ENCODE measurements around the gene ZBTB21. TPM values are rescaled to one million over a fixed set of nuclear protein-coding genes. Genes with fewer than 3 reads are reported as not detected.
"Not testable (repeated sequence)": the region's sequence is repeated elsewhere in the genome, so short reads cannot be mapped to it uniquely, and the experiment has no call there.

The ZBTB21 gene
- total and polyA plus RNA-seq, 2 donors = 5.4 to 7.9 TPM

DNA sequence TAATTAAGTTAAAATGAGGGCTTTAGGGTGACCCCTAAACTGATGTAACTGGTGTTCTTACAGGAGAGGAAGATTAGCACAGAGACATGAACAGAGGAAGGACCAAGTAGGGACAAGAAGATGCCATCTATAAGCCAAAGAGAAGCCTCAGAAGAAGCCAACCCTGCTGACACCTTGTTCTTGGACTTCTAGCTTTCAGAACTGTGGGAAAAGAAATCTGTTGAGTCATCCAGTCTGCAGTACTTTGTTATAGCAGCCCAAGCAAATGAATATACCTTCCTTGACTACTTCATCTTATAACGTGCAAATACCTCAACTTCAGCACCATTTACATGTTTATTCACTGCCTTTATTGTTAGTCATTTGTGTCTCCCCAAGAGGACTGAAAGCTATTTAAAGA lies 3.4 kb downstream of the ZBTB21 start:
- Histone ChIP-seq H3K36me3 (ENCODE audit: control insufficient read depth in 2 of 2, insufficient read depth in 2 of 2, low read length in 1 of 2) (peaks cover 3 to 10% of the 10 kb centered on the region in 2 donors), H3K9me3 (ENCODE audit: control insufficient read depth in 2 of 2, insufficient read depth in 1 of 2, low read length in 1 of 2) (no peaks in the 10 kb centered on the region), H3K27me3 (ENCODE audit: control insufficient read depth in 2 of 2, insufficient read depth in 1 of 2, low read length in 1 of 2) (peaks cover 0 to 6% of the 10 kb centered on the region in 2 donors), H3K4me3 (ENCODE audit: low read length in 2 of 2) (no peak overlapping the region), H3K4me1 (ENCODE audit: control insufficient read depth in 2 of 2, insufficient read depth in 2 of 2, low read length in 2 of 2) (peaks cover 3 to 10% of the 10 kb centered on the region in 2 donors), H3K27ac (ENCODE audit: low read depth in 1 of 2, low read length in 1 of 2) (no peak overlapping the region)
- 97% methylated on average over 1 of the region's 1 CpG for WGBS
- DNase-seq (ENCODE audit: low read depth in 6 of 9, low spot score in 9 of 9) = no peak

DNA sequence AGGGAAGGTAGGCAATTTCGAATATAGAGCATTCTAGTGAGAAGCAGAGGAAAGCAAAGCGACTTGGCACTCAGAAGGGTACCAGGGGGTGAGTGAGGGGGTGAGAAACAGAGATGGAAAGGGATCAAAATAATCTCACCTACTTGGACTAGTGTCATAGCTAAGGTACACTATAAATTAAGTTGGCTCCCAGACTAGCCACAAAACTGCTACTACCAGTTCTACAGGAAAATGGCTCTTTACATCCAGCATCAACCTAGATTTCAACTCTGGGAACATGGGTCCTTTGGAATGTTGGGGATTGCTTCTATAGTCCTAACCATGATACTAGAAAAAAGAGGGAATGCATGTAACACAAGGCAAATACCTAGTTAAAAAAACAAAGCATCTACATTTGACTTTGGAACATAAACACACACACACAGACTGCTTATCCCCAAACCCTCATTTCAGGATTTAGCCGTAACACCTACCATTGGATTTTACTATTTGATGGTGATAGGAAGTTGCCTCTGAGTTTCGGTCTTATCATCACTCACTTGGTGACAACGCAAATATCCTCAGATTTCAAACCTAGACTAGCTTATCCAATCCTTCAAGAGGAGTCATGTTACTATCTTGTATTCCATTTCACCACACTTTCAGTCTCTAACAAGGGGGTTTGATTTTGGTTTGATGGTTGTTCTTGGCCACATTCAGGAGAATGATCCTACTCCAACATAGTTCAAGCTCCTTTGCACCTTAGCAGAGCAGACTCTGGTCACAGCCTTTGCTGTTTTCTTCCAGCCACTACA lies 5.6 kb downstream of the ZBTB21 start:
- Histone ChIP-seq H3K27me3 (ENCODE audit: control insufficient read depth in 2 of 2, insufficient read depth in 1 of 2, low read length in 1 of 2) (peaks cover 0 to 4% of the 10 kb centered on the region in 2 donors), H3K27ac (ENCODE audit: low read depth in 1 of 2, low read length in 1 of 2) (no peak overlapping the region)

DNA sequence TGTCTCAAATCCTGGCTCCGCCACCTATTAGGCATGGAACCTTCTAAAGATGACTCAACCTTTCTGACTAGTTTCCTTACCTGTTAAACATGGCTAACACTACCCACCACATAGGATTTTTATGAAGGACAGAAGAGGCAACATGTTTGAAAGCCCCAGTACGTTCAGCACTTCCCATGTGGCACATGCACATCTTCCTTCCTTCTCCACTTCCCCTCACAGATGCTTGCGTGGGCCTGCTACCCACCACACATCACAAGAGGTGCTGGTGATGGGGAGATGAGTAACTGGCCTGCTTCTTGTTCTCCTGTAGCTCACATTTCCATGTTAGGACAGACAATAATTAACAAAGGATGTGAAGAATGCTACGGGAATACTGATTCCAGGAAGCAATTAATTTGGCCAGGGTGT lies 7.1 kb downstream of the ZBTB21 start:
- H3K27me3 ChIP-seq (ENCODE audit: control insufficient read depth in 2 of 2, insufficient read depth in 1 of 2, low read length in 1 of 2) = no peaks in the 10 kb centered on the region
- no peak for DNase-seq (ENCODE audit: low read depth in 6 of 9, low spot score in 9 of 9)
- no peaks in the 10 kb centered on the region for H3K9me3 ChIP-seq (ENCODE audit: control insufficient read depth in 2 of 2, insufficient read depth in 1 of 2, low read length in 1 of 2)
- H3K4me1 ChIP-seq (ENCODE audit: control insufficient read depth in 2 of 2, insufficient read depth in 2 of 2, low read length in 2 of 2) = no peaks in the 10 kb centered on the region
- no peak overlapping the region for H3K4me3 ChIP-seq (ENCODE audit: low read length in 2 of 2)
- 77% methylated on average over 4 of the region's 4 CpGs for WGBS
- peaks cover 3 to 29% of the 10 kb centered on the region in 2 donors for H3K36me3 ChIP-seq (ENCODE audit: control insufficient read depth in 2 of 2, insufficient read depth in 2 of 2, low read length in 1 of 2)
- H3K27ac ChIP-seq (ENCODE audit: low read depth in 1 of 2, low read length in 1 of 2) = no peak overlapping the region

More for the DNA sequence above, 5.6 kb downstream of the ZBTB21 start:
- WGBS = 96% methylated on average over 5 of the region's 5 CpGs
- H3K9me3 ChIP-seq (ENCODE audit: control insufficient read depth in 2 of 2, insufficient read depth in 1 of 2, low read length in 1 of 2) = no peaks in the 10 kb centered on the region
- H3K4me1 ChIP-seq (ENCODE audit: control insufficient read depth in 2 of 2, insufficient read depth in 2 of 2, low read length in 2 of 2) = peaks cover 0 to 4% of the 10 kb centered on the region in 2 donors
- no peak overlapping the region for H3K4me3 ChIP-seq (ENCODE audit: low read length in 2 of 2)
- peaks cover 3 to 26% of the 10 kb centered on the region in 2 donors for H3K36me3 ChIP-seq (ENCODE audit: control insufficient read depth in 2 of 2, insufficient read depth in 2 of 2, low read length in 1 of 2)
- DNase-seq (ENCODE audit: low read depth in 6 of 9, low spot score in 9 of 9) = no peak

DNA sequence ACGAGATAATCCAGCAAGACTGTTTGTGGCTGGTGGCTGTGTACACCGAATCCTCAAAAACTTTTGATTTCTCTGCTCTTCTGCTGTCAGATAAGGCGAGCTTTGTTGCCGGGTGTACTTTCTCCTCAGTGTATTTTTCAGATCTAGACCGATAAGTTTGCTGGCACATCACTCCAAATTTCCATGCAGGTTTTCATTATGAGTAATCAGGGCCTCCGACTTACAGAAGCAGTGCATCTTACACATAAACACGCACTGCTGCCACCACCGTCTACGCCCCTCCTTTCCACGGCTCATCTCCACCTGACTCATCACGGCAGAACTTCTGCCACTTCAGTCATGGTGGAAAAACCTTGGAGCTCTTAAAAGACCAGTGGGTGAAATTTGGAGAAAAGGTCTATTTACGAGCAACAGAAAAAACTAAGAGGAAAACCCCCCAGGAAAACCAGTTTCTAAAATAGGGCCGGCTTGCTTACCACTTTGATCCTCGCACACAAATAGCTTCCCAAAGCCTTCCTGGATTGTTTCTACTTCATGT lies 7.7 kb downstream of the ZBTB21 start:
- WGBS = 91% methylated on average over 14 of the region's 14 CpGs
- Histone ChIP-seq H3K36me3 (ENCODE audit: control insufficient read depth in 2 of 2, insufficient read depth in 2 of 2, low read length in 1 of 2) (peaks cover 7 to 33% of the 10 kb centered on the region in 2 donors), H3K4me1 (ENCODE audit: control insufficient read depth in 2 of 2, insufficient read depth in 2 of 2, low read length in 2 of 2) (no peaks in the 10 kb centered on the region), H3K9me3 (ENCODE audit: control insufficient read depth in 2 of 2, insufficient read depth in 1 of 2, low read length in 1 of 2) (no peaks in the 10 kb centered on the region), H3K4me3 (ENCODE audit: low read length in 2 of 2) (no peak overlapping the region), H3K27ac (ENCODE audit: low read depth in 1 of 2, low read length in 1 of 2) (no peak overlapping the region), H3K27me3 (ENCODE audit: control insufficient read depth in 2 of 2, insufficient read depth in 1 of 2, low read length in 1 of 2) (no peaks in the 10 kb centered on the region)
- peak in 1 of 9 donors; percentile 15 for DNase-seq (ENCODE audit: low read depth in 6 of 9, low spot score in 9 of 9)

DNA sequence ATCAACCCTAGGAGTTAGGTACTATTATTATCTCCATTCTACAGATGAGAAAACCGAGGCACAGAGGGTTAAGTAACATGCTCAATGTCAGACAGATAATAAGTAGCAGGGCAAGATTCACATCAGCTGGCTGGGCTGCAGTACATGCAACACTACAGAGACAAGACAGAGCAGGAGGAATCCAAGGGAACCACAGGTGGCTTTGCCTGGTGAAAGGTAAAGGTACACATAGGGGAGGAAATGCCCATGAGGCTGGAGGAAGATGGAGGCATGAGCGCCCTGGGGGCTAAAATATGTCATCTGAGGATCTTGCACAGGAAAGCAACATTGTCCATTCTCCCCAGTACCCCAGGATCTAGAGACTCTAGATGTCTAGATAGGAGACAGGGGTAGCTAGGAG lies 8.4 kb downstream of the ZBTB21 start:
- H3K4me3 ChIP-seq (ENCODE audit: low read length in 2 of 2) = no peak overlapping the region
- H3K9me3 ChIP-seq (ENCODE audit: control insufficient read depth in 2 of 2, insufficient read depth in 1 of 2, low read length in 1 of 2) = no peaks in the 10 kb centered on the region
- 95% methylated on average over 2 of the region's 2 CpGs for WGBS
- no peak overlapping the region for H3K27ac ChIP-seq (ENCODE audit: low read depth in 1 of 2, low read length in 1 of 2)
- DNase-seq (ENCODE audit: low read depth in 6 of 9, low spot score in 9 of 9) = no peak
- no peaks in the 10 kb centered on the region for H3K27me3 ChIP-seq (ENCODE audit: control insufficient read depth in 2 of 2, insufficient read depth in 1 of 2, low read length in 1 of 2)
- H3K36me3 ChIP-seq (ENCODE audit: control insufficient read depth in 2 of 2, insufficient read depth in 2 of 2, low read length in 1 of 2) = peaks cover 9 to 38% of the 10 kb centered on the region in 2 donors
- no peaks in the 10 kb centered on the region for H3K4me1 ChIP-seq (ENCODE audit: control insufficient read depth in 2 of 2, insufficient read depth in 2 of 2, low read length in 2 of 2)

DNA sequence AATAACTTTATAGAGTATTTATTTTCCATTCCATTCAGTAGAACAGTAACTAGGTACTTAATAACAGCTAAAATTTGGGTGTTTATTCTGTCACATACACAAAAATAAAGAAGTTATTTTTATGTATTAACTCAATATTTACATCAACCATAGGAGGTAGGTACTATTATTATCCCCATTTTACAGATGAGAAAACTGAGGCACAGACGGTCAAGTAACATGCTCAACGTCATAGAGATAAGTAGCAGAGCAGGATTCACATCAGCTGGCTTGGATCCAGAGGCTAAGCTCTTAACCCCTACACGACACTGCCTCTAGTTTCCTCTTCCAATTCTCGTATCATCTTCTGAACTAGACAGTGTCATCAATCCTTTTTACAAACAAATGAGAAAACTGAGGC lies 9.3 kb downstream of the ZBTB21 start:
- DNase-seq (ENCODE audit: low read depth in 6 of 9, low spot score in 9 of 9) = no peak
- Histone ChIP-seq H3K27ac (ENCODE audit: low read depth in 1 of 2, low read length in 1 of 2) (no peak overlapping the region), H3K9me3 (ENCODE audit: control insufficient read depth in 2 of 2, insufficient read depth in 1 of 2, low read length in 1 of 2) (peaks cover 0 to 5% of the 10 kb centered on the region in 2 donors), H3K36me3 (ENCODE audit: control insufficient read depth in 2 of 2, insufficient read depth in 2 of 2, low read length in 1 of 2) (peaks cover 15 to 42% of the 10 kb centered on the region in 2 donors), H3K4me1 (ENCODE audit: control insufficient read depth in 2 of 2, insufficient read depth in 2 of 2, low read length in 2 of 2) (no peaks in the 10 kb centered on the region), H3K27me3 (ENCODE audit: control insufficient read depth in 2 of 2, insufficient read depth in 1 of 2, low read length in 1 of 2) (no peaks in the 10 kb centered on the region), H3K4me3 (ENCODE audit: low read length in 2 of 2) (no peak overlapping the region)
- 99% methylated on average over 4 of the region's 4 CpGs for WGBS

DNA sequence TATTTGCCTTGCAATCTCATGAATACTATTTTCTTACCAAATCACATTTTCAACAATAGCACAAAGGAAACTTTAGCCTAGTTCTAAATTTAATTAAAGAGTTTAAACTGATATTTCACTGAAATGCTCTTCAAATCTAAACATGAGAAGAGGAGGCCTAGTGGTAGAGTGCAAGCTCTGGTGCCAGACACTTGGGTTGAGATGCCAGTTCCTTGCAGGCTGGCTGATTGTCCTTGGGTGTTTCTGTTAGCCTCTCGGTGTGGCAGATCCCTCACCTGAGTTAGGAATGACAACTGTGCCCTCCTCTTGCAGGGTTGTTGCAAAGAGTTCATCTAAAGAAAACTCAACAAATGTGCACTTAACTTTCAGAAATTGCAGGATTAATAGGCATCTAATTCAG lies 12.5 kb downstream of the ZBTB21 start:
- 96% methylated on average over 1 of the region's 1 CpG for WGBS

DNA sequence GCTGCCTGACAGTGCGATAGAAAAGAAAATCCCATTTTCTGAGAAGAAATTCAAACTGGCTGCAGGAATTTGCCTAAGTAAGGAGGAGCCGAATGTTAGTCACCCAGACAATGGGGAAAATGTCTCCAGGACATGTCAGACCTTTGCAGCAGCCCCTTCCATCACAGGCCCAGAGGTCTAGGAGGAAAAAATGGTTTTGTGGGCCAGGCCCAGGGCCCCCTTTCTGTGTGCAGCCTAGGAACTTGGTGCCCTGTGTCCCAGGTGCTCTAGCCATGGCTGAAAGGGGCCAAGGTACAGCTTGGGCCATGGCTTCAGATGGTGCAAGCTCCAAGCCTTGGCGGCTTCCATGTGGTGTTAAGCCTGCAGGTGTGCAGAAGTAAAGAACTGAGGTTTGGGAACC lies 14.6 kb downstream of the ZBTB21 start:
- 98% methylated on average over 3 of the region's 3 CpGs for WGBS
- H3K36me3 ChIP-seq (ENCODE audit: control insufficient read depth in 2 of 2, insufficient read depth in 2 of 2, low read length in 1 of 2) = peaks cover 46 to 48% of the 10 kb centered on the region in 2 donors
- no peaks in the 10 kb centered on the region for H3K27me3 ChIP-seq (ENCODE audit: control insufficient read depth in 2 of 2, insufficient read depth in 1 of 2, low read length in 1 of 2)
- no peak overlapping the region for H3K27ac ChIP-seq (ENCODE audit: low read depth in 1 of 2, low read length in 1 of 2)
- no peak overlapping the region for H3K4me3 ChIP-seq (ENCODE audit: low read length in 2 of 2)
- no peak for DNase-seq (ENCODE audit: low read depth in 6 of 9, low spot score in 9 of 9)
- peaks cover 3 to 17% of the 10 kb centered on the region in 2 donors for H3K9me3 ChIP-seq (ENCODE audit: control insufficient read depth in 2 of 2, insufficient read depth in 1 of 2, low read length in 1 of 2)
- no peaks in the 10 kb centered on the region for H3K4me1 ChIP-seq (ENCODE audit: control insufficient read depth in 2 of 2, insufficient read depth in 2 of 2, low read length in 2 of 2)

More for the DNA sequence above, 12.5 kb downstream of the ZBTB21 start:
- Histone ChIP-seq H3K4me1 (ENCODE audit: control insufficient read depth in 2 of 2, insufficient read depth in 2 of 2, low read length in 2 of 2) (no peaks in the 10 kb centered on the region), H3K9me3 (ENCODE audit: control insufficient read depth in 2 of 2, insufficient read depth in 1 of 2, low read length in 1 of 2) (peaks cover 3 to 17% of the 10 kb centered on the region in 2 donors), H3K4me3 (ENCODE audit: low read length in 2 of 2) (no peak overlapping the region), H3K27ac (ENCODE audit: low read depth in 1 of 2, low read length in 1 of 2) (no peak overlapping the region), H3K36me3 (ENCODE audit: control insufficient read depth in 2 of 2, insufficient read depth in 2 of 2, low read length in 1 of 2) (peaks cover 35 to 48% of the 10 kb centered on the region in 2 donors), H3K27me3 (ENCODE audit: control insufficient read depth in 2 of 2, insufficient read depth in 1 of 2, low read length in 1 of 2) (no peaks in the 10 kb centered on the region)
- no peak for DNase-seq (ENCODE audit: low read depth in 6 of 9, low spot score in 9 of 9)

DNA sequence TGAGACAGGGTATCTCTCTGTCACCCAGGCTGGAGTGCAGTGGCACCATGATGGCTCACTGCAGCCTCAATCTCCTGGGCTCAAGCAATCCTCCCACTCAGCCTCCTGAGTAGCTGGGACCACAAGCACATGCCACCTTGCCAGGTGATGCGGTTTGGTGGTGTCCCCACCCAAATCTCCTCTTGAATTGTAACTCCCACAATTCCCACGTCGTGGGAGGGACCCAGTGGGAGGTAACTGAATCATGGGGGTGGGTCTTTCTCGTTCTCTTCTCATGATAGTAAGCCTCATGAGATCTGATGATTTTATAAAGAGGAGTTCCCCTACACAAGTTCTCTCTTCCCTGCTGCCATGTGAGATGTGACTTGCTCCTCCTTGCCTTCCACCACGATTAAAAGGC lies 15.5 kb downstream of the ZBTB21 start:
- 56% methylated on average over 5 of the region's 5 CpGs for WGBS
- DNase-seq (ENCODE audit: low read depth in 6 of 9, low spot score in 9 of 9); H3K4me1 ChIP-seq (ENCODE audit: control insufficient read depth in 2 of 2, insufficient read depth in 2 of 2, low read length in 2 of 2); H3K27me3 ChIP-seq (ENCODE audit: control insufficient read depth in 2 of 2, insufficient read depth in 1 of 2, low read length in 1 of 2); H3K4me3 ChIP-seq (ENCODE audit: low read length in 2 of 2); H3K27ac ChIP-seq (ENCODE audit: low read depth in 1 of 2, low read length in 1 of 2): not testable (repeated sequence)
- peaks cover 38 to 48% of the 10 kb centered on the region in 2 donors for H3K36me3 ChIP-seq (ENCODE audit: control insufficient read depth in 2 of 2, insufficient read depth in 2 of 2, low read length in 1 of 2)
- H3K9me3 ChIP-seq (ENCODE audit: control insufficient read depth in 2 of 2, insufficient read depth in 1 of 2, low read length in 1 of 2) = peaks cover 3 to 17% of the 10 kb centered on the region in 2 donors

Data from thymus (tissue), 11 donors.